Hepatocyte (in vitro differentiated cells): Measurements from ENCODE around the gene GSTM5. TPM values are rescaled to one million over a fixed set of nuclear protein-coding genes. Genes with fewer than 3 reads are reported as not detected.
A peak's percentile ranks its signal among the peaks of the same experiment; 100 is the strongest.
"Not testable (repeated sequence)": the region's sequence is repeated elsewhere in the genome, so short reads cannot be mapped to it uniquely, and the experiment has no call there.

Experiments
- DNase-seq: peaks from one replicate; pipeline ENCODE4 v3.0.0-alpha.2; 2016; ENCODE audit warnings: low spot score
- H2AFZ ChIP-seq: fragments of 200-600 bp; sonication (generic); 2 replicates; pipeline ENCODE4 v1.6.0; 2016; ENCODE audit warnings: antibody characterized with exemption, mild to moderate bottlenecking
- H3K27ac ChIP-seq: fragments of 200-600 bp; sonication (generic); 2 replicates; pipeline ENCODE4 v1.5.1; 2016; ENCODE audit warnings: mild to moderate bottlenecking
- H3K27me3 ChIP-seq: fragments of 200-600 bp; sonication (generic); 2 replicates; pipeline ENCODE4 v1.6.1; 2016
- H3K36me3 ChIP-seq: fragments of 200-600 bp; sonication (generic); replicated peaks from 2 replicates; pipeline ENCODE4 v1.5.1; 2016; ENCODE audit warnings: low read depth; ENCODE audit not compliant: insufficient read depth
- H3K4me1 ChIP-seq: fragments of 200-600 bp; sonication (generic); 2 replicates; pipeline ENCODE4 v1.5.1; 2016; ENCODE audit warnings: mild to moderate bottlenecking, moderate library complexity; ENCODE audit not compliant: insufficient read depth
- H3K4me2 ChIP-seq: fragments of 200-600 bp; sonication (generic); 2 replicates; pipeline ENCODE4 v1.6.0; 2016
- H3K4me3 ChIP-seq: fragments of 200-600 bp; sonication (generic); 2 replicates; pipeline ENCODE4 v1.5.1; 2016; ENCODE audit warnings: mild to moderate bottlenecking
- H3K79me2 ChIP-seq: fragments of 200-600 bp; sonication (generic); 2 replicates; pipeline ENCODE4 v1.6.0; 2017; ENCODE audit warnings: mild to moderate bottlenecking
- H3K9me2 ChIP-seq: fragments of 200-600 bp; sonication (generic); replicated peaks from 2 replicates; pipeline ENCODE4 v1.6.0; 2017; ENCODE audit warnings: mild to moderate bottlenecking; ENCODE audit not compliant: insufficient read depth
- H3K9me3 ChIP-seq: fragments of 200-600 bp; sonication (generic); 2 replicates; pipeline ENCODE4 v1.5.1; 2016; ENCODE audit warnings: low read depth, mild to moderate bottlenecking
- H4K20me1 ChIP-seq: fragments of 200-600 bp; sonication (generic); 2 replicates; pipeline ENCODE4 v1.6.0; 2016; ENCODE audit warnings: mild to moderate bottlenecking; ENCODE audit not compliant: insufficient read depth, poor library complexity, severe bottlenecking
- CTCF ChIP-seq: fragments of 200-600 bp; sonication (generic); IDR thresholded peaks from 2 replicates; pipeline ENCODE4 v1.5.1; 2016; ENCODE audit warnings: antibody characterized with exemption, mild to moderate bottlenecking; ENCODE audit not compliant: poor library complexity
- EZH2 ChIP-seq: fragments of 200-600 bp; sonication (generic); IDR thresholded peaks from 2 replicates; pipeline ENCODE4 v1.6.1; 2016; ENCODE audit warnings: antibody characterized with exemption, mild to moderate bottlenecking, borderline replicate concordance
- EZH2phosphoT487 ChIP-seq: fragments of 200-600 bp; sonication (generic); IDR thresholded peaks from one replicate; pipeline ENCODE4 v1.6.1; 2018; ENCODE audit warnings: antibody characterized with exemption, mild to moderate bottlenecking, low read depth, moderate library complexity; ENCODE audit not compliant: unreplicated experiment, severe bottlenecking
- WGBS: methylation state at CpG from one replicate; pipeline ENCODE4 v1.1.6; 2016; ENCODE audit warnings: low lambda C conversion rate; ENCODE audit errors: missing lambda C conversion rate; 5-methylcytosine and 5-hydroxymethylcytosine counted together
- polyA plus RNA-seq: library from polyadenylated mRNA; unstranded; fragments of >200 nt; fragmentation: Nextera tagmentation; extraction: Ambion mirVana; gene quantifications from 2 replicates; pipeline ENCODE4 v1.2.1, GENCODE V29; 2016
- total RNA-seq: library from RNA; depleted of rRNA; stranded (reverse); fragments of >200 nt; gene quantifications from 2 replicates; pipeline ENCODE4 v1.2.3, GENCODE V29; 2014

Gene GSTM5
- total and polyA plus RNA-seq, 2 experiments from 2014 or later, result 1.2 to 3.0 TPM

DNA sequence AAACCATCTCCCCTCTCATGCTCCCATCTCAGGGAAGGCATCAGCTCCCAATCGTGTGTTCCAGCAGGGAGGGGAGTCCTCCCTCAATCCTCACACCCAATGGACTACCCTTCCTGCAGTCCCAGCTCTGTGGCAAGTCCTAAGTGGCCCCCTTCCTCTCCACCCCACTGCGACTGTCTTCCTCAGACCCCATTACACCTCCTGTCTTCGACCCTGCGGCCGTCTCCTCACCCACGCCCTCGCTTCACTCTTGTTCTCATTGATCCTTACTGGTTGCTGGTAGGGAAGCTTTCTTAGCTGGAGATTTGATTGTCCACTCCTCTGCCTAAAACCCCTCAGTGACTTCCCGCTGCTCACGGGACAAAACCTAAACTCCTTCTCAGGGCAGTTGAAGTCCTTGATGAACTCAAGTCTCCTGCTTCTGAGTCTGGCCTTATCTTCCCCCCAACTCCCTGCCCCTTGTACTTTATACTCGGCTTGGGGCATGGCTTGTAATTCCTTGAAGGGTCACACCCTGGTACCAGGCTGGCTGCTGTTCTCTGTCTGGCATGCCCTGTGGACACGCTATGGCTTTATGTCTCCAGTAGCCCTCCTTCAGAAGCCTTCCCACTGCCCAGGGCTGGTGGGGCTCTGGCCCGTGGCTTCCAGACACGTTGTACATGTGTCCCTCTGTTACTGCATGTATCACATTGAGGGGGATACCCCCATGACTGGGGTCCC lies 54.0 kb downstream of the GSTM5 start:
- H2AFZ ChIP-seq, result no peak overlapping the region
- H4K20me1 ChIP-seq, result no peaks in the 10 kb centered on the region
- peaks cover 16% of the 10 kb centered on the region for H3K79me2 ChIP-seq
- no peak for TF ChIP-seq CTCF
- TF ChIP-seq EZH2, result no peak
- no peak for TF ChIP-seq EZH2phosphoT487
- no peak overlapping the region for H3K4me2 ChIP-seq
- no peaks in the 10 kb centered on the region for H3K9me3 ChIP-seq
- peaks cover 47% of the 10 kb centered on the region for H3K4me1 ChIP-seq
- H3K27ac ChIP-seq, result peak overlapping the region; percentile 99
- 73% methylated on average over 13 of the region's 13 CpGs for WGBS
- peak; percentile 44 for DNase-seq
- no peaks in the 10 kb centered on the region for H3K36me3 ChIP-seq
- no peak overlapping the region for H3K4me3 ChIP-seq
- H3K27me3 ChIP-seq, result no peaks in the 10 kb centered on the region
- no peaks in the 10 kb centered on the region for H3K9me2 ChIP-seq

DNA sequence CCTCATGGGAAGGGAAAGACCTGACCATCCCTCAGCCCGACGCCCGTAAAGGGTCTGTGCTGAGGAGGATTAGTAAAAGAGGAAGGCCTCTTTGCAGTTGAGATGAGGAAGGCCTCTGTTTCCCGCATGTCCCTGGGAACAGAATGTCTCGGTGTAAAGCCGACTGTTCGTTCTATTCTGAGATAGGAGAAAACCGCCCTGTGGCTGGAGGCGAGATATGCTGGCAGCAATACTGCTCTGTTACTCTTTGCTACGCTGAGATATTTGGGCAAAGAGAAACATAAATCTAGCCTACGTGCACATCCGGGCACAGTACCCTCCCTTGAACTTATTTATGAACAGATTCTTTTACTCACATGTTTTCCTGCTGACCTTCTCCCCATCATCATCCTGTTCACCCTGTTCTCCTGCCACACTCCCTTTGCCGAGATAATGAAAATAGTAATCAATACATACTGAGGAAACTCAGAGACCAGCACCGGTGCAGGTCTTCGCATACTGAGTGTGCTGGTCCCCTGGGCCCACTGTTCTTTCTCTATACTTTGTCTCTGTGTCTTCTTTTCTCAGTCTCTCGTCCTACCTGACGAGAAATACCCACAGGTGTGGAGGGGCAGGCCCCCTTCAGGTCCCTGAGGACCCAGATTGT lies 55.1 kb downstream of the GSTM5 start:
- H3K9me2 ChIP-seq, H2AFZ ChIP-seq, H3K27me3 ChIP-seq, H4K20me1 ChIP-seq, H3K4me3 ChIP-seq, H3K36me3 ChIP-seq, DNase-seq, H3K9me3 ChIP-seq: not testable (repeated sequence)
- peak overlapping the region; percentile 99 for H3K27ac ChIP-seq
- H3K4me2 ChIP-seq, result peak overlapping the region; percentile 27
- WGBS, result 73% methylated on average over 17 of the region's 17 CpGs
- H3K79me2 ChIP-seq, result peaks cover 16% of the 10 kb centered on the region
- H3K4me1 ChIP-seq, result peaks cover 42% of the 10 kb centered on the region

Other genes with a start within 250 kb of the GSTM5 start
- 2.0 and 2.1 TPM in 2 replicates for gene SYPL2, start 245.7 kb upstream of the GSTM5 start, total RNA-seq
- gene SYPL2, start 245.7 kb upstream of the GSTM5 start, polyA plus RNA-seq, result 3.0 TPM in 2 replicates
- gene ATXN7L2, start 228.3 kb upstream of the GSTM5 start, total RNA-seq, result 5.1 and 6.6 TPM in 2 replicates
- 5.3 and 9.3 TPM in 2 replicates for gene ATXN7L2, start 228.3 kb upstream of the GSTM5 start, polyA plus RNA-seq
- 6.0 and 6.5 TPM in 2 replicates for gene CYB561D1, start 218.2 kb upstream of the GSTM5 start, total RNA-seq
- gene CYB561D1, start 218.2 kb upstream of the GSTM5 start, polyA plus RNA-seq, result 4.8 and 5.2 TPM in 2 replicates
- 4.1 and 4.4 TPM in 2 replicates for gene AMIGO1, start 202.5 kb upstream of the GSTM5 start, total RNA-seq
- 2.0 and 2.6 TPM in 2 replicates for gene AMIGO1, start 202.5 kb upstream of the GSTM5 start, polyA plus RNA-seq
- 0.50 TPM in 1 of 2 replicates, not detected in the other for gene GPR61, start 172.4 kb upstream of the GSTM5 start, total RNA-seq
- gene GPR61, start 172.4 kb upstream of the GSTM5 start, polyA plus RNA-seq, result 0.88 and 1.1 TPM in 2 replicates
- 10.9 and 11.5 TPM in 2 replicates for gene GNAI3, start 163.6 kb upstream of the GSTM5 start, total RNA-seq
- gene GNAI3, start 163.6 kb upstream of the GSTM5 start, polyA plus RNA-seq, result 8.1 and 8.9 TPM in 2 replicates
- gene GNAT2, start 92.6 kb upstream of the GSTM5 start, total RNA-seq, result 0.96 TPM in 1 of 2 replicates, not detected in the other
- 0.18 and 0.19 TPM in 2 replicates for gene GNAT2, start 92.6 kb upstream of the GSTM5 start, polyA plus RNA-seq
- 63.1 and 81.9 TPM in 2 replicates for gene AMPD2, start 92.4 kb upstream of the GSTM5 start, total RNA-seq
- gene AMPD2, start 92.4 kb upstream of the GSTM5 start, polyA plus RNA-seq, result 80.9 and 101 TPM in 2 replicates
- gene GSTM4, start 56.2 kb upstream of the GSTM5 start, total RNA-seq, result 64.5 and 99.9 TPM in 2 replicates
- gene GSTM4, start 56.2 kb upstream of the GSTM5 start, polyA plus RNA-seq, result 97.4 and 116 TPM in 2 replicates
- gene GSTM2, start 44.2 kb upstream of the GSTM5 start, total RNA-seq, result 46.5 and 48.7 TPM in 2 replicates
- gene GSTM2, start 44.2 kb upstream of the GSTM5 start, polyA plus RNA-seq, result 91.4 and 106 TPM in 2 replicates
- 19.9 and 21.1 TPM in 2 replicates for gene GSTM1, start 24.4 kb upstream of the GSTM5 start, total RNA-seq
- gene GSTM1, start 24.4 kb upstream of the GSTM5 start, polyA plus RNA-seq, result 44.3 and 47.4 TPM in 2 replicates
- 297 and 337 TPM in 2 replicates for gene GSTM3, start 28.8 kb downstream of the GSTM5 start, total RNA-seq
- 905 and 962 TPM in 2 replicates for gene GSTM3, start 28.8 kb downstream of the GSTM5 start, polyA plus RNA-seq
- gene EPS8L3, start 51.7 kb downstream of the GSTM5 start, total RNA-seq, result 40.2 and 48.1 TPM in 2 replicates
- 97.3 and 105 TPM in 2 replicates for gene EPS8L3, start 51.7 kb downstream of the GSTM5 start, polyA plus RNA-seq
- 9.1 and 9.4 TPM in 2 replicates for gene CSF1, start 198.6 kb downstream of the GSTM5 start, total RNA-seq
- 13.5 and 19.1 TPM in 2 replicates for gene CSF1, start 198.6 kb downstream of the GSTM5 start, polyA plus RNA-seq